ENCODE results near the gene ACSBG1.
"Not testable (repeated sequence)": the region's sequence is repeated elsewhere in the genome, so short reads cannot be mapped to it uniquely, and the experiment has no call there.

Gene ACSBG1

GRCh38 chr15:78247911-78248310, 13.5 kb upstream of the ACSBG1 start:
- peak; percentile 55 to 81 for DNase-seq

DNA sequence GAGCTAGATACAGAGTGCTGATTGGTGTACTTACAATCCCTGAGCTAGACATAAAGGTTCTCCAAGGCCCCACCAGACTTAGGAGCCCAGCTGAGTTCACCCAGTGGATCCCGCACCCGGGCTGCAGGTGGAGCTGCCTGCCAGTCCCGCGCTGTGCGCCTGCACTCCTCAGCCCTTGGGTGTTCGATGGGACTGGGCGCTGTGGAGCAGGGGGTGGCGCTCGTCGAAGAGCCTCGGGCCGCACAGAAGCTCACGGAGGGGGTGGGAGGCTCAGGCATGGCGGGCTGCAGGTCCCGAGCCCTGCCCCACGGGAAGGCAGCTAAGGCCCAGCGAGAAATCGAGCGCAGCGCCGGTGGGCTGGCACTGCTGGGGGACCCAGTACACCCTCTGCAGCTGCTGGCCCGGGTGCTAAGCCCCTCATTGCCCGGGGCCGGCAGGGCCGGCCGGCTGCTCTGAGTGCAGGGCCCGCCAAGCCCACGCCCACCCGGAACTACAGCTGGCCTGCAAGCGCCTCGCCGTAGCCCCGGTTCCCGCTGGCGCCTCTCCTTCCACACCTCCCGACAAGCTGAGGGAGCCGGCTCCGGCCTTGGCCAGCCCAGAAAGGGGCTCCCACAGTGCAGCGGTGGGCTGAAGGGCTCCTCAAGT, 11.7 kb upstream of the ACSBG1 start:
- not testable (repeated sequence) for DNase-seq

- not testable (repeated sequence) for DNase-seq
Observed at GRCh38 chr15:78245392-78245791, 11.0 kb upstream of the ACSBG1 start.

DNA sequence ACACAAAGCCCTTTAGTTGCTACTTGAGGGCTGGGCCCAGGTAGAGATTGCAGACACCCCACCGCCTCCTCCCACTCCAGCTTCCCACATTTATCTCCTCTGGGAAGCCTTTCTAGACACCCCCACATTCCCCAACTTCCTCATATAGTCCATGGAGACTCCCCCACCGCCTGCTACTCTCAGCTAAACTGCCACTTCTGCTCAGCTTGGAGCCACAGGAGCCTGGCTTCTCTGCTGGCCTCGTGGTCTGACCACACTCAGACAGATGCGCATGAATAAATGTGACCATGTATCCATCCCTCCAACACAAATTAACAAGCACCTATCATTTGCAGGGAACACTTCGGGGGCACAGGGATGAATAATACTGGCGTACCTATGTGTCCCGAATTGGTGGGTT, 10.5 kb upstream of the ACSBG1 start:
- DNase-seq, result no peak

DNA sequence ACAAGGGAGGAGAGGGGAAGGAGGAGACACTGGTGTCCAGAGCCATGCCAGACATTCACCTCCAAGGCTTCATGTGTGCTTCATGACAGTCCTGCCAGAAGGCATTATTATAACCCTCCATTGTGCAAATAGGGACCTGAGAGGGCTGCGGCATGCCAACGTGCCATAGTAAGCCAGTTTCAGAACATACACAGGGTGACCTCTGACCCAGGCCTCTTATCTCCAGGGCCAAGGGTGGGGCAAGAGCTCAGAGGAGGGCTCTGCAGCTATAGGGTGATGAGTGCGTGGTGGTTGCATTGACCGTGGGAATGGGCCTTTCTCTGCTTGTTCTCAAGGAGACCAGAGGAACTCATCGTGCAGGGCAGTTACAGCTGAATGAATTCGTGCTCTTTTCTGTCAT, 9.7 kb upstream of the ACSBG1 start:
- DNase-seq, result no peak

DNA sequence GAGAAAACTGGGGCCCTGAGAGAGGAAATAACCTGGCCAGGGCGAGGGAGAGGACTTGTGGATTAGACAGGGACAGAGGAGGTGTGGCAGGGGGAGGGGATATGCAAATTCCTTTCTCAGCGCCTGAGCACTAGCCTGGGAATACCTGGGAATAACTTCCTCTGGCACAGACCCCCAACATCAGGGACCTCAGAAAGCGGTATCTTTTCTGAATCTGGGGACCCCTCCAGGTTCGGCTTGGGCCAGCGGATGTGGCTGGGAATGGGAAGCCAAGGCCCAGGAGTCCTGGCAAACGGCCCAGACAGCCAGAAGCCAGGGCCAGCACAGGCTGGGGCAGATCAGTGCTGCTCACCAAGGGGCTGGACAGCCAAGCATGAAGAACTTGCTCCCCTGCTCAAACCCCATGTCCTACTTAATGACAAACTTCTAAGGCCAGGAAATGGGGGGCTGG, 9.2 kb upstream of the ACSBG1 start:
- DNase-seq, result no peak

GRCh38 chr15:78243058-78243457, 8.7 kb upstream of the ACSBG1 start:
- DNase-seq, result no peak

- peak in 1 of 2 experiments; percentile 37 for DNase-seq
Observed at GRCh38 chr15:78242128-78242527, 7.8 kb upstream of the ACSBG1 start.

- peak; percentile 70 to 83 for DNase-seq
Observed at GRCh38 chr15:78241017-78241416, 6.7 kb upstream of the ACSBG1 start.

GRCh38 chr15:78239811-78240210, 5.4 kb upstream of the ACSBG1 start:
- DNase-seq, result peak in 1 of 2 experiments; percentile 16

- no peak for DNase-seq
Observed at GRCh38 chr15:78237146-78237545, 2.8 kb upstream of the ACSBG1 start.

- DNase-seq, result no peak
Observed at GRCh38 chr15:78236491-78236890, 2.1 kb upstream of the ACSBG1 start.

DNA sequence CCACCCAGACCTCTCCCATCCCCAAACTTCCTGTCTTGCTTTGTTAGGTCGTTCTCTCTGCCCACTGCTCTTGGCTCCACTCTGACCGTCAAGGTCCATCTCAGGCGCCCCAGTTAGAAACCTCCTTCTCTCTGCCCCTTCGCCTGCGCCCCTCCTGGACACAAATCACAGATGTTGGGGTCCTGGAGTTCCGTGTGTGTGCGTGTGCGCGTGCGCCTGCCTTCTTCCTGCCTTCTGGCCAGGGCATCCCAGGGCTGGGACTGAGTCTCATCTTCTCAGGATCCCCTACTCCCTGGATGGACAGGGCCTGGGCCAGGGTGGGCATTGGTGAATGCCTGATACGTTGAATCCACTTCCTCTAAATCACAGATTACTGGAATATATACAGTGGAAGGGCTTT, 869 bp downstream of the ACSBG1 start:
- no peak for DNase-seq

- DNase-seq, result peak in 1 of 2 experiments; percentile 34
Observed at GRCh38 chr15:78232951-78233350, 1.4 kb downstream of the ACSBG1 start.

GRCh38 chr15:78229431-78230406, 4.6 kb downstream of the ACSBG1 start:
- no peak for DNase-seq

DNA sequence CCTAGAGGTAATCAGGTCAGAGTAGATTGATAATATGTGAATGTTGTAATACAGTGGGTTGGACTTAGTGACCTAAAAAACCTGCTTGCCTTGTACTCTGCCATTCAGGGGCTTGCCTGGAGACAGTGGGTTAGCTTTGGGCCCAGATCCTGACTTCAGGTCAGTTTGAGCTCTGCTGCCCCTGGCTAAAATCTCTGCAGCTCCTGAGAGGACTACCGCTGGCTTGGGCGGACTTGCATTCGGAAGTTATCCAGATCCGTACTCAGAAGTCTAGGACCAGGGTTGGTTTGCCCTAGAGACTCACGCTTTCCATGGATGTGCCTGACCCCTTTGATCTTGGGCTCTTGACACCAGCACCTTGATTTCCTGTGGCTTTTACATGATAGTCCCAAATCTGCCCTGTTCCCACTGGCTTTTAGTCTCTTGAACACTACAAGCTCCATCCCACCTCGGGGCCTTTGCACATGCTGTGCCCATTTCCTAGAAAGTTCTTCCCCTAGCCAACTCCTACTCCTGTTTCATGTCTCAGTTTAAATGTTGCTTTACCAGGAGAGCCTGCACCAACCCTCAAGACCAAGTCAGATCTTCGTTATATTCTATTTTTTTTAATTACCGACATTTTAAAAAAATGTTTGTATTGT, 5.9 kb downstream of the ACSBG1 start:
- no peak for DNase-seq

DNA sequence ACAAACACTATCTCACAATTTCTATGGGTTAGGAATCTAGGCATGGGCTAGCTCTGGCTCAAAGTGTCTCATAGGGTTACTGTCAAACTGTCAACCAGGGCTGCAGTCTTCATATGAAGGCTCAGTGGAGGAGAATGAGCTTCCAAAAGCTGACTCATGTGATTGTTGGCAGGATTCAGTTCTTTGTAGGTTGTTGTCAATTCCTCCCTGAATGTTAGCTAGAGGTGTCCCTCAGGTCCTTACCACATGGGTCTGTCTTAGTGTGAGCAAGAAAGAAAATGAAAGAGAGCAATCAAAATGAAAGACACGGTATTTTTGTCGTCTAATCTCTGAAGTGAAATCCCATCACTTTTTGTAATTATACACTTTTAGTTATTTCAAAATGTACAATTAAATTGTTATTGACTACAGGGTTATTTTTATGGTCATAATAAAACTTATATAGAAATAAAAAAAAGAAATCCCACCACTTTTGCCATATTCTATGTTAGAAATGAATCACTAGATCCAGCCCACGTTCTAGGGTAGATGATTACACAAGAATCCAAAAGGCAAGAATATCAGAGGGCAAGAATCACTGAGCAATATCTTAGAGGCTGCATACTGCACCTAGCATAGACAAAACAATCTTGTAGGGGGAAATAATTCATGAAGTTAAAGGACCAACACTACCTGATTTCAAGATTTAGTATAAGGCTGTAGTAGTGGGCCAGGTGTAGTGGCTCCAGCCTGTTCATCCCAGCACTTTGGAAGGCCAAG, 8.4 kb downstream of the ACSBG1 start:
- DNase-seq, result no peak

- peak; percentile 38 to 55 for DNase-seq
Observed at GRCh38 chr15:78224023-78224411, 10.3 kb downstream of the ACSBG1 start.

DNA sequence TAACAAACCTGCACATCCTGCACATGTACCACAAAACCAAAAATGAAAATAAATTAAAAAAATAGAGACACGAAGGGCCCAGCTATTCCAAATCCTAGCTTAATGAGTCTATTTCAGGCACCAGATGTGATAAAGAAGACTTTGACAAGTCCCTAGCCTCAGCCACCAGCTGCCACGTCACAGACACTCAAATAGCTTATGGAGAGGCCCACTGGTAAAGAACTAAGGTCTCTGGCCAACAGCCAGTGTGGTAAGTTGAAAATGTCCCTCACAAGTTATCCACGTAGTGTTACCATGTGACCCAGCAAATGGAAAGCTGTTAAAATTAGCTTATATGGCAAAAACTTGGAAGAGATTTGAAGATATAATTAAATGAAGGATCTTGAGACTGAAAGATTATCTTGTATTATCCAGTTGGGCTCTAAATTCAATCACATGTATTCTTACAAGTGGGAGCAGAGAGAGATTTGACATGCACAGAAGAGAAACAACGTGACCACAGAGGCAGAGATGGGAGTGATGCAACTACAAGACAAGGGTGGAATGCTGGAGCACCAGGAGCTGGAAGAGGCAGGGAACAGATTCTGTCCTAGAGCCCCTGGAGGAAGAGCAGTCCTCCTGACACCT, 10.9 kb downstream of the ACSBG1 start:
- DNase-seq, result peak; percentile 84 to 93

GRCh38 chr15:78222745-78223395, 11.5 kb downstream of the ACSBG1 start:
- peak in 1 of 2 experiments; percentile 69 for DNase-seq

- DNase-seq, result peak; percentile 16 to 62
Observed at GRCh38 chr15:78220713-78221112, 13.7 kb downstream of the ACSBG1 start.
